IPS-20b (cell line): ENCODE data around the gene LASP1.

Experiments used
- H3K27ac ChIP-seq: one replicate; pipeline ENCODE4 v1.5.1; 2013; ENCODE audit warnings: low read length
- H3K27me3 ChIP-seq: 2 replicates; pipeline ENCODE4 v1.6.1; 2013; ENCODE audit warnings: mild to moderate bottlenecking, low read length, inconsistent platforms; ENCODE audit not compliant: insufficient read depth
- H3K36me3 ChIP-seq: 2 replicates; pipeline ENCODE4 v1.6.1; 2013; ENCODE audit warnings: low read depth, mild to moderate bottlenecking, inconsistent platforms, low read length, moderate library complexity; ENCODE audit not compliant: insufficient read depth
- H3K4me1 ChIP-seq: 2 replicates; pipeline ENCODE4 v1.6.1; 2013; ENCODE audit warnings: mild to moderate bottlenecking, control low read depth, inconsistent platforms, low read length, moderate library complexity; ENCODE audit not compliant: insufficient read depth
- H3K4me3 ChIP-seq: 2 replicates; pipeline ENCODE4 v1.5.1; 2013; ENCODE audit warnings: mild to moderate bottlenecking, low read length, inconsistent platforms
- H3K9ac ChIP-seq: 2 replicates; pipeline ENCODE4 v1.6.1; 2013; ENCODE audit warnings: low read depth, mild to moderate bottlenecking, inconsistent platforms, low read length, moderate library complexity
- H3K9me3 ChIP-seq: 2 replicates; pipeline ENCODE4 v1.6.1; 2013; ENCODE audit warnings: mild to moderate bottlenecking, low read depth, low read length, inconsistent platforms; ENCODE audit not compliant: insufficient read depth

The LASP1 gene

DNA sequence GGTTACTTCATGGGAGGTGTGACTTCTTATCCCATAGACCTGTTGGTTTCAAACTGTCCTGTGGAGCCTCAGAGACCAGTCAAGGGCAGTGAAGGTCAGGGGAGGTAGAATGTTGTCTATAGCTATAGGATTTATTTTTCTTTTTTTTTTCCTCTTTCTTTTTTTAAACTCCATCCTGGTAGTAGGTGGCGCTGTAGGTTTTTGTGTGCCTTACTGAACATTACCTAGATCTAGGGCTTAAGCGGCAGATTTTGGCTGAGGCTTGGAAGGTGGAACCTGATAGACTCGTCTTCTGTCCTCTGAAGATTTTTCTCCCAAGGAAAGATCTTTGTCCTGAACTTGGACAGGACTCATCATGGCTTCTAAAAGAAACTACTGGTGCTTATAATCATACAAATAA is 47.4 kb downstream of the LASP1 start:
- H3K36me3 ChIP-seq: peaks cover 52% of the 10 kb centered on the region
- H3K4me3 ChIP-seq: no peak overlapping the region

DNA sequence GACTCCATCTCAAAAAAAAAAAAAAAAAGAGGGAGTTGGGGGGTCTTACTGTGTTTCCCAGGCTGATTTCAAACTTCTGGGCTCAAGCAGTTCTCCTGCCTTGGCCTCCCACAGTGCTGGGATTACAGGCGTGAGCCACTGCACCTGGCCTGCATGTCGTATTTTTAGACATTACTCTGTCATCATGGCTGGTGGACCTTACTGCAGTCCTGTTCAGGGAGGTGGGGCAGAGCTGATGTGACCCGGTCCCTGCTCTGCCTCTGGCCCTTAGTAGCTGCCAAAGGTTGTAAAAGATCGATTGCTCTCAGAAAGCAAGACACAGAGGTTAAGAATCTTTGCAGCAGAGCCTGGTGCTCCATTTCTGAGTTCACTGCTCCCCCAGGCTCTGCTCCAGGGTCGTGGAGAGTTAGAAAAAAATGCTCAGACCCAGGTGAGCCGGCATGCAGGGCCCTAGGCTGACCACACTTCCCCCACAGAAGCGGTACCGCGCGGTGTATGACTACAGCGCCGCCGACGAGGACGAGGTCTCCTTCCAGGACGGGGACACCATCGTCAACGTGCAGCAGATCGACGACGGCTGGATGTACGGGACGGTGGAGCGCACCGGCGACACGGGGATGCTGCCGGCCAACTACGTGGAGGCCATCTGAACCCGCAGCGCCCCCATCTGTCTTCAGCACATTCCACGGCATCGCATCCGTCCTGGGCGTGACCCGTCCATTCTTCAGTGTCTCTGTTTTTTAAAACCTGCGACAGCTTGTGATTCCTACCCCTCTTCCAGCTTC is 48.5 kb downstream of the LASP1 start:
- H3K27ac ChIP-seq: no peak overlapping the region
- peaks cover 11% of the 10 kb centered on the region; the same call in 1 of the 2 replicates for H3K4me1 ChIP-seq
- H3K27me3 ChIP-seq: no peaks in the 10 kb centered on the region
- no peaks in the 10 kb centered on the region for H3K9me3 ChIP-seq
- H3K36me3 ChIP-seq: peaks cover 46% of the 10 kb centered on the region
- H3K4me3 ChIP-seq: no peak overlapping the region
- H3K9ac ChIP-seq: no peak overlapping the region

More for the DNA sequence above, 47.4 kb downstream of the LASP1 start:
- Histone ChIP-seq H3K9ac (no peak overlapping the region), H3K27me3 (no peaks in the 10 kb centered on the region), H3K4me1 (peaks cover 1% of the 10 kb centered on the region; the same call in 1 of the 2 replicates), H3K27ac (no peak overlapping the region), H3K9me3 (no peaks in the 10 kb centered on the region)

DNA sequence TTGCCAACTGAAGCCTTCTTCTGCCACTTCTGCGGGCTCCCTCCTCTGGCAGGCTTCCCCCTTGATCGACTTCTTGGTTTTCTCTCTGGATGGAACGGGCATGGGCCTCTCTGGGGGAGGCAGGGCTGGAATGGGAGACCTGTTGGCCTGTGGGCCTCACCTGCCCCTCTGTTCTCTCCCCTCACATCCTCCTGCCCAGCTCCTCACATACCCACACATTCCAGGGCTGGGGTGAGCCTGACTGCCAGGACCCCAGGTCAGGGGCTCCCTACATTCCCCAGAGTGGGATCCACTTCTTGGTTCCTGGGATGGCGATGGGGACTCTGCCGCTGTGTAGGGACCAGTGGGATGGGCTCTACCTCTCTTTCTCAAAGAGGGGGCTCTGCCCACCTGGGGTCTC is 49.1 kb downstream of the LASP1 start:
- no peaks in the 10 kb centered on the region for H3K27me3 ChIP-seq
- no peak overlapping the region for H3K9ac ChIP-seq
- no peak overlapping the region for H3K27ac ChIP-seq
- peaks cover 11% of the 10 kb centered on the region; the same call in 1 of the 2 replicates for H3K4me1 ChIP-seq
- H3K36me3 ChIP-seq: peaks cover 45% of the 10 kb centered on the region
- H3K9me3 ChIP-seq: no peaks in the 10 kb centered on the region
- no peak overlapping the region for H3K4me3 ChIP-seq

DNA sequence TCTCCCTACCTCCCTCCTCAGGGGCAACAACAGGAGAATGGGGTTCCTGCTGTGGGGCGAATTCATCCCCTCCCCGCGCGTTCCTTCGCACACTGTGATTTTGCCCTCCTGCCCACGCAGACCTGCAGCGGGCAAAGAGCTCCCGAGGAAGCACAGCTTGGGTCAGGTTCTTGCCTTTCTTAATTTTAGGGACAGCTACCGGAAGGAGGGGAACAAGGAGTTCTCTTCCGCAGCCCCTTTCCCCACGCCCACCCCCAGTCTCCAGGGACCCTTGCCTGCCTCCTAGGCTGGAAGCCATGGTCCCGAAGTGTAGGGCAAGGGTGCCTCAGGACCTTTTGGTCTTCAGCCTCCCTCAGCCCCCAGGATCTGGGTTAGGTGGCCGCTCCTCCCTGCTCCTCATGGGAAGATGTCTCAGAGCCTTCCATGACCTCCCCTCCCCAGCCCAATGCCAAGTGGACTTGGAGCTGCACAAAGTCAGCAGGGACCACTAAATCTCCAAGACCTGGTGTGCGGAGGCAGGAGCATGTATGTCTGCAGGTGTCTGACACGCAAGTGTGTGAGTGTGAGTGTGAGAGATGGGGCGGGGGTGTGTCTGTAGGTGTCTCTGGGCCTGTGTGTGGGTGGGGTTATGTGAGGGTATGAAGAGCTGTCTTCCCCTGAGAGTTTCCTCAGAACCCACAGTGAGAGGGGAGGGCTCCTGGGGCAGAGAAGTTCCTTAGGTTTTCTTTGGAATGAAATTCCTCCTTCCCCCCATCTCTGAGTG is 49.6 kb downstream of the LASP1 start:
- Histone ChIP-seq H3K27ac (no peak overlapping the region), H3K9me3 (no peaks in the 10 kb centered on the region), H3K36me3 (peaks cover 39% of the 10 kb centered on the region), H3K4me3 (no peak overlapping the region), H3K27me3 (no peaks in the 10 kb centered on the region), H3K4me1 (peaks cover 11% of the 10 kb centered on the region; the same call in 1 of the 2 replicates), H3K9ac (no peak overlapping the region)

DNA sequence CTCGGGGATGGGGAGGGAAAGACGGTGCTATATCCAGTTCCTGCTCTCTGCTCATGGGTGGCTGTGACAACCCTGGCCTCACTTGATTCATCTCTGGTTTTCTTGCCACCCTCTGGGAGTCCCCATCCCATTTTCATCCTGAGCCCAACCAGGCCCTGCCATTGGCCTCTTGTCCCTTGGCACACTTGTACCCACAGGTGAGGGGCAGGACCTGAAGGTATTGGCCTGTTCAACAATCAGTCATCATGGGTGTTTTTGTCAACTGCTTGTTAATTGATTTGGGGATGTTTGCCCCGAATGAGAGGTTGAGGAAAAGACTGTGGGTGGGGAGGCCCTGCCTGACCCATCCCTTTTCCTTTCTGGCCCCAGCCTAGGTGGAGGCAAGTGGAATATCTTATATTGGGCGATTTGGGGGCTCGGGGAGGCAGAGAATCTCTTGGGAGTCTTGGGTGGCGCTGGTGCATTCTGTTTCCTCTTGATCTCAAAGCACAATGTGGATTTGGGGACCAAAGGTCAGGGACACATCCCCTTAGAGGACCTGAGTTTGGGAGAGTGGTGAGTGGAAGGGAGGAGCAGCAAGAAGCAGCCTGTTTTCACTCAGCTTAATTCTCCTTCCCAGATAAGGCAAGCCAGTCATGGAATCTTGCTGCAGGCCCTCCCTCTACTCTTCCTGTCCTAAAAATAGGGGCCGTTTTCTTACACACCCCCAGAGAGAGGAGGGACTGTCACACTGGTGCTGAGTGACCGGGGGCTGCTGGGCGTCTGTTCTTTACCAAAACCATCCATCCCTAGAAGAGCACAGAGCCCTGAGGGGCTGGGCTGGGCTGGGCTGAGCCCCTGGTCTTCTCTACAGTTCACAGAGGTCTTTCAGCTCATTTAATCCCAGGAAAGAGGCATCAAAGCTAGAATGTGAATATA is 50.8 kb downstream of the LASP1 start:
- H3K4me3 ChIP-seq: no peak overlapping the region
- H3K9me3 ChIP-seq: no peaks in the 10 kb centered on the region
- no peaks in the 10 kb centered on the region for H3K27me3 ChIP-seq
- no peak overlapping the region for H3K27ac ChIP-seq
- no peak overlapping the region for H3K9ac ChIP-seq
- peaks cover 17% of the 10 kb centered on the region; the same call in 1 of the 2 replicates for H3K4me1 ChIP-seq
- peaks cover 28% of the 10 kb centered on the region for H3K36me3 ChIP-seq

DNA sequence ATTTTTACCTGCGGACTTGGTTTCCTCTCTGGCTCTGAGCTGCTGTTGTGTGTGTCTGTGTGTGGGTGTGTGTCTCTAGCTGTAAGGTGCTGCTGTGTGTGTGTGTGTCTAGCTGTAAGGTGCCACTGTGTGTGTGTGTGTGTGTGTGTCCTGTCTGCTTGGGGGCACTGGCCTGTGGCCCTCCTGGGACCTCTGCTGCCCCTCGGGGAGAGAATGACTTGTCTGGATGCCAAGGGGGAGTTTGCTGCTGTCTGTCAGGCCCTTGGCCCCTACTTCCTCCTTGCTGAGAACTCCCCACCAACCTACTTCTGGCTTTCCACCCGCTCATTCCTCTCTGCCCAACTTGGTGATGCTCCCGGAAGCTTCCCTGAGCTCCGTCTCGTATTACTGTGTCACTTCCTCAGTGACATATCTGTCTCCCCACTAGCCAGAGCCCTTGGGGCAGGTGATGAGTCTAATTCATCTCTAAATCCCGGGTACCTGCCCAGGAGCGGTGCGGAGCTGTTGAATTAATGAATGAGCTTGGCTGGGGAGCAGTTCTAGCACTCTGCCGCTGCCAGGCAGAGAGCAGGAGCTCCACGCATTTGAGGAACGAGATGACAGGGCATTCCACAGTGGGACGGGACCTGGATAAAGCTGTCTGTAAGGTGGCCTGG is 52.0 kb downstream of the LASP1 start:
- Histone ChIP-seq H3K9me3 (no peaks in the 10 kb centered on the region), H3K36me3 (peaks cover 24% of the 10 kb centered on the region), H3K27me3 (no peaks in the 10 kb centered on the region), H3K9ac (peak overlapping the region; percentile 13; the same call in 1 of the 2 replicates), H3K27ac (no peak overlapping the region), H3K4me3 (no peak overlapping the region), H3K4me1 (peaks cover 21% of the 10 kb centered on the region; the same call in 1 of the 2 replicates)

DNA sequence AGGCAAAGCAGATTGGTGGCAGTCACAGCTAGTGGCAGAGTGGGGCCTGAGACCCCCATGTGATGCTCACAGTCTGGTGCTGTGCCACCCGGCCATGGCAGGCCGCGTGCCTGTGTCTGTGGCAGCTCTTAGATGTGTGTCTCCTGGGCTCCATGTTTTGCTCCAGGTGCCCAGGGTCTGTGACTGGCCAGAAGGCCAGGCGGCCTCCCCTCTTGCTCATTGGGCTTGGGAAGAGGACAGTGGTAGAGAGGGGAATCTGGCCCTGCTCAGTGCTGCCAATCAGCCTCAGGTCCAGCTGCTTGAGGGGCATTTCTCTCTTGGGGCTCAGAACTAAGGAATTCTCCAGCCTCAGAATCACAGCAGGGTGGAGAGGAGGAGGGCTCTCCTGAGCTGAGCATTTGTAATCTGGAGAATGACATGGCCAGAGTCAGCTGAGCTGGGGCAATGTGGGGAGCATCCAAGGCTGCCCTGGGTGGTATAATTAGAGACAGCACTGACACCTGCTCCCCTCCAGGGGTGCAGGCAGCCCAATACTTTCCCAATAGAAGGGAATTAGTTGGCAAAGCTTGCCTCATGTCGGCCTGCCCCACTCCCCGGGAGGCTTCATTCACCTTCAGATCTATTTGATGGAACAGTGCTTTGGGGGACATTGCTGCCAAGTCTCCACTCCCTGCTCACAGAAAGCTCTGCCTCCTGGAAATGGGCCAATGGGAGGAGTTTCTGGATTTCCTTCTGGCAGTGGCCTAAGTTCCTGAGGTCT is 52.9 kb downstream of the LASP1 start:
- H3K27ac ChIP-seq: no peak overlapping the region
- H3K9ac ChIP-seq: peak overlapping the region; percentile 13; the same call in 1 of the 2 replicates

DNA sequence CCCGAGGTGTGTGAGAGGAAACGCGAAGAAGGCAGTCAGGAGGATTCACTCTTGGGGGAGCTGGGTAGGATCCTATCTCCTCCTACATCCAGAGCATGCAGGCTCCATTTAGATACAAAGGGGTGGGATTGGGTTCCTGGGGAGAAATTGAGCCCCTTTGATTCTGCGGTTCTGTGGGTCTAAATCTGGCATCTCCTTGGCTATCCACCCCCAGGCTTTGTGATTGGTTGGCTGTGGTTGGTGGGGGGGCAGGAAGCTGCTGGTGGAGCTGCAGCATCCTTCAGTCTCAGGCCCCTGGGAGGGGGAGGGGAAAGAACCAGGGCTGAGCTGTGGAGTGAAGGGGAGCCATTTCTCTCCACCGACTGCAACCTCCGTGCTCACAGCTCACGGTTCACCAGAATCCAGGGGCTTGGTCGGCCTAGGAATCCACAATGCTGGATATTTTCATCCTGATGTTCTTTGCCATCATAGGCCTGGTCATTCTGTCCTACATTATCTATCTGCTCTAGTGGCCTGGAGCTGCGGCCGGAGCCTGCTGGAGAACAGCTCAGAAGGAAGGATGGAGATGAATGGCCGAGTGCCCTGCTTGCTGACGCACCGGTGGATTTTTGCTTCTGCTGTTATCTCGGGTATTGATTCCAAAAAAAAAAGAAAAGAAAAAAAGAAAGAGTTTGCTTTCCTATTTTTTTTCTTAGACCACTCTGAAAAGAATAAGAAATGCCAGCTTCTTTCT is 55.6 kb downstream of the LASP1 start, which contains the start of gene LASP1NB:
TSS of gene LASP1NB (plus strand) at position 352 of the 733 bp plus-strand sequence.
- no peaks in the 10 kb centered on the region for H3K27me3 ChIP-seq
- peaks cover 21% of the 10 kb centered on the region; the same call in 1 of the 2 replicates for H3K4me1 ChIP-seq
- H3K36me3 ChIP-seq: no peaks in the 10 kb centered on the region; the same call in 1 of the 2 replicates
- peak within 1 kb of the TSS; percentile 65 for H3K27ac ChIP-seq
- H3K9ac ChIP-seq: peak within 1 kb of the TSS; percentile 86
- no peaks in the 10 kb centered on the region for H3K9me3 ChIP-seq
- H3K4me3 ChIP-seq: peak within 1 kb of the TSS; percentile 78

More for the DNA sequence above, 52.9 kb downstream of the LASP1 start:
- Histone ChIP-seq H3K36me3 (peaks cover 20% of the 10 kb centered on the region), H3K4me1 (peaks cover 21% of the 10 kb centered on the region; the same call in 1 of the 2 replicates), H3K9me3 (no peaks in the 10 kb centered on the region), H3K4me3 (no peak overlapping the region; the same call in 1 of the 2 replicates), H3K27me3 (no peaks in the 10 kb centered on the region)

DNA sequence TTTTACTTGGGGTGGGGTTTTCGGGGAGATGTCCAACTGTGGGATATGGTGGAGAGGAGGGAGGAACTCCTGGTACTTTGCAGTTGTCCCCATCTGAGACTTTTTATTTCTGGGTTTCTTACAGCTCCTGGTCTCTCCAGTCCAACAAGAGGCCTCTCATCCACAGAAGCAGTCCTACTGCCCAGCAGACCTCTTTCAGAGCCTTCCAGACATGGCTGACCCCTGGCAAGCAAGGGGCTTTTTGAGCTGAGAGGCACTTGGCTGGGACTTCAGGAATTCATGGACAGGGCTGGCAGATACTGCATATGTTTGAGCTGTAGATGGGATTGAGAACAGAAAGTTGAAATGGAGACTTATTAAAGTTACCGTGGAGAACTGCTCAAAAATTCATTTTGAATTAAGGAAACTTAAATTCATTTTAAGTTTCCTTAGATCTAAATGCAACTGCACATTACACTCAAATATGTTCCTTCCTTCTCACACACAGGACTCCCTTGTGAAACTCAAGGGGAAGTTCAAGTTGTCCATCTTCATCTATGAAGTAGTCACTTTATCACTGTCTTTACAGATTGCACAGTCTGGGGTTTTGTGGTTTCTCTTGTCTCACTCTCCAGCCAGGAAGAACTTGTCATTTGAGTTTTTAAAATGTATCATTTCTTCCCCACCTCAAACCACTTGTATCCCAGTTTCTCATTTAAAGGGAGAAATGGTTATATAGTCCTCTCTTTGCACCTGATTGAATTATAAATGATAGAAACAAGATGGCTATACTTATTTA is 56.6 kb downstream of the LASP1 start:
- Histone ChIP-seq H3K4me1 (peaks cover 21% of the 10 kb centered on the region; the same call in 1 of the 2 replicates), H3K9ac (peak overlapping the region; percentile 86; the same call in 1 of the 2 replicates), H3K9me3 (no peaks in the 10 kb centered on the region), H3K4me3 (peak overlapping the region; percentile 78; the same call in 1 of the 2 replicates), H3K27me3 (no peaks in the 10 kb centered on the region), H3K36me3 (no peaks in the 10 kb centered on the region), H3K27ac (no peak overlapping the region)
